OCI-LY7 (cell line): Measurements from ENCODE around the gene GMDS.

Experiments used
- CTCF ChIP-seq: fragments of 200-600 bp; sonication (generic); conservative IDR thresholded peaks from 2 replicates; pipeline ENCODE4 v1.5.1; 2014; ENCODE audit warnings: mild to moderate bottlenecking, antibody characterized with exemption, low read length, moderate library complexity, mixed read lengths
- EZH2phosphoT487 ChIP-seq: fragments of 200-600 bp; sonication (generic); IDR thresholded peaks from 2 replicates; pipeline ENCODE4 v1.6.1; 2018; ENCODE audit warnings: low read depth, borderline replicate concordance, mild to moderate bottlenecking, mixed run types, antibody characterized with exemption, low read length, moderate library complexity, mixed read lengths

- TF ChIP-seq CTCF (no peak), EZH2phosphoT487 (no peak)
These were observed 498.4 kb downstream of the GMDS start for GRCh38 chr6:1747003-1747402.
